Stomach (tissue), 4 donors: ENCODE results near the gene CPED1.

Experiments
- EP300 ChIP-seq: sonication (generic); formaldehyde crosslinking; IDR thresholded peaks from one replicate; pipeline ENCODE4 v1.6.1; 2017; ENCODE audit warnings: antibody characterized with exemption
- POLR2A ChIP-seq, 4 donors: fragments of 450-650 bp; IDR thresholded peaks; one replicate each; pipeline ENCODE4 v1.6.1; 2016; ENCODE audit warnings: antibody characterized with exemption in 4 of 4, control low read depth in 2 of 4, mild to moderate bottlenecking in 1 of 4, moderate library complexity in 1 of 4
- TF ChIP-seq, protein P1 (sequence below), 7 experiments: fragments of 450-650 bp in 4 of 7; fragments of 200-600 bp in 3 of 7; sonication (generic) in 3 of 7; IDR thresholded peaks; one replicate each; pipeline ENCODE4 v1.5.1; 2016 to 2019; ENCODE audit warnings: antibody characterized with exemption in 7 of 7, control low read depth in 2 of 7, mild to moderate bottlenecking in 1 of 7

DNA sequence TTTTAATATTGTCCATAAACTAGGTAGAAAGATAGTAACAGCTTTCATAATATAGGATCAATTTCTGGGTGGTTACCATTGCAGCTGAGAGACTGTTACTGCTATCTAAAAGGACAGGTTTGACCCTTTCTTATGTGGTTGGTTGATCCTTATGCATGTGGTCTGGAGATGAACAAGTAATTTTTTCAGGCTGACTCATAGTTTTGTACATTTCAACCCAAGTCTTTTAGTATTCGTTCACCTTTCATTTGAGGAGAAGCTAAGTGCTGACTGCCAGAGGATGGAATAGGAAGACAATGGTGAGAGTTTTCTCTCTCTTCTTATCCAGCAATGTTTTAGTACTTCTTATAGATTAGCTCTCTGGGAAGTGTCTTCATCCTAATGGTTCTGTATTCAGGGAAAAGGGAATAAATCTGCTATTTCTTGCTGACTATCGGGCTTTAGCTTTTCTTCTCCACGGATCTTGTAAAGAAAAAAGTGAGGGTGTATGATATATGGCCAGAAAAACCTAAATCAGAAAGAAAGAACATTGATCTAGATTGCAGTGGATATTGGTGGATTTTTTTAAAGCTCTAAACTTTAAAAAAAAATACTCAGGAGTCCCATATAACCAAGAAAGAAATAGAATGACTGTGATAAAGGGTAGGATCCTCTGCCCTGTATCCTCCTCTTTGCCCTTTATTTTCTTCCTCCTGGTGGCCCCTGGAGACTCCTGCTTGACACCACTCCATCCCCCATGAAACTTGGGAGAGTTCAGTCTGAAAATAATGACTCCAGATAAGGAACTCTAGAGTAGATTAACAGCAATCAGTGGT lies 88.0 kb downstream of the CPED1 start:
- TF ChIP-seq, protein P1, sequence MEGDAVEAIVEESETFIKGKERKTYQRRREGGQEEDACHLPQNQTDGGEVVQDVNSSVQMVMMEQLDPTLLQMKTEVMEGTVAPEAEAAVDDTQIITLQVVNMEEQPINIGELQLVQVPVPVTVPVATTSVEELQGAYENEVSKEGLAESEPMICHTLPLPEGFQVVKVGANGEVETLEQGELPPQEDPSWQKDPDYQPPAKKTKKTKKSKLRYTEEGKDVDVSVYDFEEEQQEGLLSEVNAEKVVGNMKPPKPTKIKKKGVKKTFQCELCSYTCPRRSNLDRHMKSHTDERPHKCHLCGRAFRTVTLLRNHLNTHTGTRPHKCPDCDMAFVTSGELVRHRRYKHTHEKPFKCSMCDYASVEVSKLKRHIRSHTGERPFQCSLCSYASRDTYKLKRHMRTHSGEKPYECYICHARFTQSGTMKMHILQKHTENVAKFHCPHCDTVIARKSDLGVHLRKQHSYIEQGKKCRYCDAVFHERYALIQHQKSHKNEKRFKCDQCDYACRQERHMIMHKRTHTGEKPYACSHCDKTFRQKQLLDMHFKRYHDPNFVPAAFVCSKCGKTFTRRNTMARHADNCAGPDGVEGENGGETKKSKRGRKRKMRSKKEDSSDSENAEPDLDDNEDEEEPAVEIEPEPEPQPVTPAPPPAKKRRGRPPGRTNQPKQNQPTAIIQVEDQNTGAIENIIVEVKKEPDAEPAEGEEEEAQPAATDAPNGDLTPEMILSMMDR (IDR thresholded peaks at IDR 0.05) = no peak
- TF ChIP-seq EP300 (no peak), POLR2A (IDR thresholded peaks at IDR 0.05) (no peak)
